ENCODE data around the gene SNHG17.

SNHG17 gene

GRCh38 chr20:38372806-38373205 is 62.3 kb downstream of the SNHG17 start:
- DNase-seq, result no peak
